ENCODE results near the gene CCDC71.

GRCh38 chr3:49173792-49174170 lies 7.7 kb upstream of the CCDC71 start:
- TF ChIP-seq CTCF (IDR thresholded peaks at IDR 0.05; ENCODE audit: poor library complexity) (no peak), EZH2phosphoT487 (IDR thresholded peaks at IDR 0.05; ENCODE audit: low read depth, severe bottlenecking, unreplicated experiment) (no peak), EZH2 (IDR thresholded peaks at IDR 0.05; ENCODE audit: borderline replicate concordance) (no peak)

Measured in hepatocyte (in vitro differentiated cells).